GM12891 (cell line): ENCODE measurements around the gene SEPSECS.

Experiments used
- POLR2A ChIP-seq: IDR thresholded peaks from 2 replicates; pipeline ENCODE4 v1.6.1; 2011; ENCODE audit warnings: low read depth, low read length, control low read depth
- POLR2AphosphoS5 ChIP-seq: IDR thresholded peaks from 2 replicates; pipeline ENCODE4 v1.6.1; 2011; ENCODE audit warnings: low read depth, low read length, control low read depth
- SPI1 ChIP-seq: IDR thresholded peaks from 2 replicates; pipeline ENCODE4 v1.6.1; 2011; ENCODE audit warnings: low read depth, low read length, control low read depth

GRCh38 chr4:25112366-25112994, 47.8 kb downstream of the SEPSECS start:
- TF ChIP-seq POLR2AphosphoS5 (no peak), POLR2A (no peak), SPI1 (no peak)
